GM18867 (cell line): ENCODE measurements around the gene MARCHF11.

Experiments
- ATAC-seq: cut with Tn5 transposase; IDR thresholded peaks from one replicate; pipeline ENCODE4 v1.9.1; 2021; ENCODE audit warnings: mild to moderate bottlenecking, moderate library complexity; ENCODE audit not compliant: unreplicated experiment

MARCHF11 gene

GRCh38 chr5:16179511-16179935, at the start of gene MARCHF11:
Gene MARCHF11 (minus strand): TSS chr5:16179791. CDS start chr5:16179575, 216 bp downstream.
- no peak for ATAC-seq

- ATAC-seq = no peak
Observed at GRCh38 chr5:16225927-16226326, 46.3 kb upstream of the MARCHF11 start.

- ATAC-seq = peak; percentile 85
Observed at GRCh38 chr5:16192311-16192710, 12.7 kb upstream of the MARCHF11 start.

GRCh38 chr5:16180789-16181082, 1.1 kb upstream of the MARCHF11 start:
- no peak for ATAC-seq

- no peak for ATAC-seq
Observed at GRCh38 chr5:16179936-16180788, 571 bp upstream of the MARCHF11 start.

- ATAC-seq = no peak
Observed at GRCh38 chr5:16178745-16179372, 732 bp downstream of the MARCHF11 start.

- ATAC-seq = no peak
Observed at GRCh38 chr5:16169550-16169949, 10.0 kb downstream of the MARCHF11 start.

- peak; percentile 95 for ATAC-seq
Observed at GRCh38 chr5:16160706-16161105, 18.9 kb downstream of the MARCHF11 start.

GRCh38 chr5:16159636-16160035, 20.0 kb downstream of the MARCHF11 start:
- ATAC-seq = no peak

GRCh38 chr5:16156152-16156551, 23.4 kb downstream of the MARCHF11 start:
- ATAC-seq = no peak

- no peak for ATAC-seq
Observed at GRCh38 chr5:16152601-16153568, 26.7 kb downstream of the MARCHF11 start.

- no peak for ATAC-seq
Observed at GRCh38 chr5:16149621-16150020, 30.0 kb downstream of the MARCHF11 start.

- no peak for ATAC-seq
Observed at GRCh38 chr5:16147179-16147900, 32.3 kb downstream of the MARCHF11 start.

GRCh38 chr5:16144416-16144815, 35.2 kb downstream of the MARCHF11 start:
- ATAC-seq = no peak

GRCh38 chr5:16143361-16144049, 36.1 kb downstream of the MARCHF11 start:
- no peak for ATAC-seq

- ATAC-seq = no peak
Observed at GRCh38 chr5:16140944-16141343, 38.6 kb downstream of the MARCHF11 start.

GRCh38 chr5:16140417-16140816, 39.2 kb downstream of the MARCHF11 start:
- ATAC-seq = no peak

- ATAC-seq = no peak
Observed at GRCh38 chr5:16137177-16137576, 42.4 kb downstream of the MARCHF11 start.

GRCh38 chr5:16135506-16135905, 44.1 kb downstream of the MARCHF11 start:
- no peak for ATAC-seq

- no peak for ATAC-seq
Observed at GRCh38 chr5:16135003-16135402, 44.6 kb downstream of the MARCHF11 start.
